Measurements from ENCODE around the gene GARIN5A. TPM values are rescaled to one million over a fixed set of nuclear protein-coding genes. Genes with fewer than 3 reads are reported as not detected.

Gene GARIN5A
- polyA plus RNA-seq, 1 of the 3 experiments (the other 2 are of a cell fraction) = 1.3 TPM

- Histone ChIP-seq H3K9ac (no peak overlapping the region), H3K9me3 (no peaks in the 10 kb centered on the region), H4K20me1 (ENCODE audit: insufficient read depth) (no peaks in the 10 kb centered on the region), H3K36me3 (replicated peaks in 1 of 2; ENCODE audit: control insufficient read depth in 1 of 2, insufficient read depth in 2 of 2, low read length in 1 of 2) (no peaks in the 10 kb centered on the region), H3K9me2 (no peaks in the 10 kb centered on the region), H2AFZ (ENCODE audit: low read depth) (no peak overlapping the region), H3K4me1 (ENCODE audit: control insufficient read depth in 1 of 2, insufficient read depth in 2 of 2, low read depth in 1 of 2, low read length in 1 of 2) (peaks cover 0 to 7% of the 10 kb centered on the region in 2 experiments; a peak in 1 of 4 replicates), H3K27me3 (ENCODE audit: insufficient read depth) (no peaks in the 10 kb centered on the region; the same call in 1 of the 2 replicates), H3F3A (replicated peaks; ENCODE audit: insufficient read depth) (no peaks in the 10 kb centered on the region), H3K4me2 (no peak overlapping the region), H3K27ac (ENCODE audit: low read depth in 2 of 2, low read length in 1 of 2) (no peak overlapping the region), H3K79me2 (ENCODE audit: insufficient read depth) (no peaks in the 10 kb centered on the region), H3K4me3 (ENCODE audit: low read depth in 2 of 2, low read length in 1 of 2) (no peak overlapping the region)
- ChIA-PET CTCF (interaction anchor here (0.8 to 1.5 kb wide), 4 partner anchors 39 to 128 kb away, joined by 3 to 8 read pairs (median 4); no protein-coding TSS in a partner anchor), POLR2A (no interaction called here)
- 80% methylated on average over 8 of the region's 8 CpGs for WGBS (ENCODE audit: low lambda C conversion rate)
- no peak for DNase-seq
- TF ChIP-seq RFX5 (IDR thresholded peaks at IDR 0.05; ENCODE audit: low read length) = no peak
- no peak for TF ChIP-seq ELF1 (IDR thresholded peaks at IDR 0.05)
- no peak for TF ChIP-seq FOXJ3 (CRISPR knock-in tag; IDR thresholded peaks at IDR 0.05)
- no peak for TF ChIP-seq SIN3A (IDR thresholded peaks at IDR 0.05; ENCODE audit: borderline replicate concordance, low read depth, low read length)
- no peak for TF ChIP-seq TAF1 (IDR thresholded peaks at IDR 0.05; ENCODE audit: borderline replicate concordance, low read depth, low read length)
- no peak for TF ChIP-seq NFIC (IDR thresholded peaks at IDR 0.05; ENCODE audit: borderline replicate concordance)
- TF ChIP-seq IRF3 (IDR thresholded peaks at IDR 0.05; ENCODE audit: low read depth, low read length) = no peak
- TF ChIP-seq PBX3 (IDR thresholded peaks at IDR 0.05) = no peak
- no peak for TF ChIP-seq TEAD4 (IDR thresholded peaks at IDR 0.05; ENCODE audit: borderline replicate concordance, insufficient read depth)
Observed at GRCh38 chr19:50497022-50497405, 20.4 kb upstream of the GARIN5A start.

GRCh38 chr19:50496189-50497021 is 19.8 kb upstream of the GARIN5A start:
- Histone ChIP-seq H3K9me2 (no peaks in the 10 kb centered on the region), H4K20me1 (ENCODE audit: insufficient read depth) (no peaks in the 10 kb centered on the region), H3K36me3 (replicated peaks in 1 of 2; ENCODE audit: control insufficient read depth in 1 of 2, insufficient read depth in 2 of 2, low read length in 1 of 2) (no peaks in the 10 kb centered on the region), H3K9ac (no peak overlapping the region), H3K4me3 (ENCODE audit: low read depth in 2 of 2, low read length in 1 of 2) (no peak overlapping the region), H3K9me3 (no peaks in the 10 kb centered on the region), H3F3A (replicated peaks; ENCODE audit: insufficient read depth) (no peaks in the 10 kb centered on the region), H3K4me1 (ENCODE audit: control insufficient read depth in 1 of 2, insufficient read depth in 2 of 2, low read depth in 1 of 2, low read length in 1 of 2) (peaks cover 0 to 7% of the 10 kb centered on the region in 2 experiments; a peak in 1 of 4 replicates), H2AFZ (ENCODE audit: low read depth) (no peak overlapping the region), H3K27me3 (ENCODE audit: insufficient read depth) (peaks cover 5% of the 10 kb centered on the region; the same call in 1 of the 2 replicates), H3K79me2 (ENCODE audit: insufficient read depth) (no peaks in the 10 kb centered on the region), H3K27ac (ENCODE audit: low read depth in 2 of 2, low read length in 1 of 2) (no peak overlapping the region), H3K4me2 (no peak overlapping the region)
- TF ChIP-seq TCF12 (IDR thresholded peaks at IDR 0.05) = no peak
- no peak for TF ChIP-seq FOXJ3 (CRISPR knock-in tag; IDR thresholded peaks at IDR 0.05)
- TF ChIP-seq GATA2 (CRISPR knock-in tag; IDR thresholded peaks at IDR 0.05) = no peak
- no peak for TF ChIP-seq ELF1 (IDR thresholded peaks at IDR 0.05)
- TF ChIP-seq TAF1 (IDR thresholded peaks at IDR 0.05; ENCODE audit: borderline replicate concordance, low read depth, low read length) = no peak
- no peak for TF ChIP-seq ZBTB33 (IDR thresholded peaks at IDR 0.05; ENCODE audit: borderline replicate concordance, low read depth)
- TF ChIP-seq GABPA (IDR thresholded peaks at IDR 0.05; ENCODE audit: low read depth) = no peak
- TF ChIP-seq RXRA (IDR thresholded peaks at IDR 0.05; ENCODE audit: borderline replicate concordance, low read depth) = no peak
- no peak for TF ChIP-seq MXI1 (IDR thresholded peaks at IDR 0.05; ENCODE audit: low read depth, low read length)
- TF ChIP-seq PBX3 (IDR thresholded peaks at IDR 0.05) = no peak
- TF ChIP-seq EZH2phosphoT487 (IDR thresholded peaks at IDR 0.05; ENCODE audit: borderline replicate concordance, low read depth) = no peak
- no peak for TF ChIP-seq CTCF (IDR thresholded peaks at IDR 0.05)
- no peak for TF ChIP-seq CHD2 (IDR thresholded peaks at IDR 0.05; ENCODE audit: low read length, partially characterized antibody)
- 79% methylated on average over 22 of the region's 30 CpGs for WGBS (ENCODE audit: low lambda C conversion rate)
- DNase-seq = peak; percentile 69
- CTCF ChIA-PET = interaction anchor here (0.8 to 1.5 kb wide), 4 partner anchors 40 to 128 kb away, joined by 3 to 8 read pairs (median 4); no protein-coding TSS in a partner anchor
- POLR2A ChIA-PET = no interaction called here

All from SK-N-SH (cell line).